ENCODE measurements around the gene GFI1B.

Gene GFI1B

GRCh38 chr9:132955123-132955522 lies 23.4 kb upstream of the GFI1B start:
- POLR2A ChIA-PET, result no interaction called here
- TF ChIP-seq SETDB1 (IDR thresholded peaks at IDR 0.05; ENCODE audit: insufficient read length, low read length), result peak; percentile 49
- TF ChIP-seq ZNF843 (tag by site-specific recombination; IDR thresholded peaks at IDR 0.05), result no peak
- Histone ChIP-seq H3K27ac (ENCODE audit: extremely low read depth, low read depth, low read length) (no peak overlapping the region), H3K4me3 (ENCODE audit: low read depth, low read length) (no peak overlapping the region), H3K36me3 (ENCODE audit: control insufficient read depth in 2 of 2, insufficient read depth in 1 of 2, low read length in 2 of 2) (no peaks in the 10 kb centered on the region), H3K4me1 (ENCODE audit: control insufficient read depth, insufficient read depth, low read length) (no peaks in the 10 kb centered on the region), H3K9me3 (ENCODE audit: control insufficient read depth, insufficient read depth, low read depth, low read length) (no peaks in the 10 kb centered on the region)
- CTCF ChIA-PET, result interaction anchor here (0.8 to 1.5 kb wide), 3 partner anchors 23 to 53 kb away, joined by 3 to 7 read pairs (median 3); no protein-coding TSS in a partner anchor

- H3K4me3 ChIP-seq (ENCODE audit: low read depth, low read length), result no peak overlapping the region
- no peaks in the 10 kb centered on the region for H3K9me3 ChIP-seq (ENCODE audit: control insufficient read depth, insufficient read depth, low read depth, low read length)
- CTCF ChIA-PET, result interaction anchor here (0.8 to 1.5 kb wide), 4 partner anchors 22 to 66 kb away, joined by 3 to 7 read pairs (median 4); no protein-coding TSS in a partner anchor
- TF ChIP-seq ZNF221 (tag by site-specific recombination; IDR thresholded peaks at IDR 0.05; ENCODE audit: borderline replicate concordance) (no peak), SP3 (tag by site-specific recombination; IDR thresholded peaks at IDR 0.05) (no peak), ZNF398 (tag by site-specific recombination; IDR thresholded peaks at IDR 0.05) (no peak), ZNF391 (tag by site-specific recombination; IDR thresholded peaks at IDR 0.05; ENCODE audit: borderline replicate concordance, low read depth) (no peak), ZNF792 (tag by site-specific recombination; IDR thresholded peaks at IDR 0.05) (no peak), ZNF354C (tag by site-specific recombination; IDR thresholded peaks at IDR 0.05; ENCODE audit: borderline replicate concordance, low read depth) (no peak), ZSCAN18 (tag by site-specific recombination; IDR thresholded peaks at IDR 0.05) (no peak)
- no peaks in the 10 kb centered on the region for H3K4me1 ChIP-seq (ENCODE audit: control insufficient read depth, insufficient read depth, low read length)
- no peaks in the 10 kb centered on the region for H3K36me3 ChIP-seq (ENCODE audit: control insufficient read depth in 2 of 2, insufficient read depth in 1 of 2, low read length in 2 of 2)
- no peak overlapping the region for H3K27ac ChIP-seq (ENCODE audit: extremely low read depth, low read depth, low read length)
- POLR2A ChIA-PET, result no interaction called here
These were observed 22.7 kb upstream of the GFI1B start for GRCh38 chr9:132955768-132956167.

GRCh38 chr9:132957805-132958204 lies 20.7 kb upstream of the GFI1B start:
- Histone ChIP-seq H3K36me3 (ENCODE audit: control insufficient read depth in 2 of 2, insufficient read depth in 1 of 2, low read length in 2 of 2) (no peaks in the 10 kb centered on the region), H3K9me3 (ENCODE audit: control insufficient read depth, insufficient read depth, low read depth, low read length) (no peaks in the 10 kb centered on the region), H3K27ac (ENCODE audit: extremely low read depth, low read depth, low read length) (no peak overlapping the region), H3K4me1 (ENCODE audit: control insufficient read depth, insufficient read depth, low read length) (no peaks in the 10 kb centered on the region), H3K4me3 (ENCODE audit: low read depth, low read length) (no peak overlapping the region)
- CTCF ChIA-PET, result interaction anchor here (1.0 kb wide), 1 partner anchor 9 kb away, joined by 3 read pairs; no protein-coding TSS in a partner anchor
- POLR2A ChIA-PET, result no interaction called here
- TF ChIP-seq ZNF692 (tag by site-specific recombination; IDR thresholded peaks at IDR 0.05) (no peak), ZNF132 (tag by site-specific recombination; IDR thresholded peaks at IDR 0.05; ENCODE audit: borderline replicate concordance) (no peak), ZXDB (tag by site-specific recombination; IDR thresholded peaks at IDR 0.05) (no peak), ZBTB6 (tag by site-specific recombination; IDR thresholded peaks at IDR 0.05) (no peak), ZNF18 (tag by site-specific recombination; IDR thresholded peaks at IDR 0.05) (no peak), ZNF518A (tag by site-specific recombination; conservative IDR thresholded peaks at IDR 0.05; ENCODE audit: low read depth) (no peak), ZNF398 (tag by site-specific recombination; IDR thresholded peaks at IDR 0.05) (no peak)
